Panc1 (cell line): ENCODE data around the gene APEH. TPM values are rescaled to one million over a fixed set of nuclear protein-coding genes. Genes with fewer than 3 reads are reported as not detected.

ENCODE experiments used
- ATAC-seq: fragments of 200-7000 bp; cut with Tn5 transposase; 2 replicates; pipeline ENCODE4 v1.9.1; 2020; ENCODE audit warnings: mild to moderate bottlenecking, moderate library complexity
- BruUV-seq: library from RNA; stranded (reverse); fragments of 400-500 nt; replicated peaks from 2 replicates; lab custom pipeline; 2021; lab: Mats Ljungman, UMichigan
- CTCF ChIA-PET: fragments of 300-600 bp; sonication (Branson Sonifier 250); formaldehyde crosslinking; loops from one replicate; lab custom pipeline; 2022; ENCODE audit warnings: antibody characterized with exemption; lab: Charles Lee
- POLR2A ChIA-PET: fragments of 300-600 bp; sonication (Branson Sonifier 250); formaldehyde crosslinking; loops from one replicate; lab custom pipeline; 2022; ENCODE audit warnings: antibody characterized with exemption; lab: Charles Lee
- DNase-seq: peaks from one replicate; pipeline ENCODE4 v3.0.0-alpha.2; 2010; ENCODE audit warnings: low read depth, low spot score
- H3K27ac ChIP-seq: 2 replicates; pipeline ENCODE4 v1.5.1; 2011; ENCODE audit warnings: mild to moderate bottlenecking, low read length, inconsistent platforms
- H3K27me3 ChIP-seq: fragments of 200-500 bp; sonication (Bioruptor generic); 2 replicates; pipeline ENCODE4 v1.6.0; 2014; ENCODE audit warnings: low read length, inconsistent platforms; ENCODE audit not compliant: control insufficient read depth, insufficient read depth
- H3K36me3 ChIP-seq: fragments of 200-500 bp; sonication (Bioruptor generic); 2 replicates; pipeline ENCODE4 v1.5.1; 2014; ENCODE audit warnings: inconsistent platforms, mild to moderate bottlenecking, low read length, moderate library complexity; ENCODE audit not compliant: control insufficient read depth, insufficient read depth
- H3K4me1 ChIP-seq: 2 replicates; pipeline ENCODE4 v1.5.1; 2011; ENCODE audit warnings: inconsistent platforms, mild to moderate bottlenecking, low read length, moderate library complexity; ENCODE audit not compliant: control insufficient read depth, insufficient read depth
- H3K4me3 ChIP-seq, 2 experiments: 2 replicates each; pipeline ENCODE4 v1.5.1; 2011 to 2012; ENCODE audit warnings: low read depth in 2 of 2, low read length in 2 of 2, mild to moderate bottlenecking in 2 of 2, inconsistent platforms in 1 of 2, moderate library complexity in 1 of 2
- H3K9me3 ChIP-seq: fragments of 200-500 bp; sonication (Bioruptor generic); 2 replicates; pipeline ENCODE4 v1.5.1; 2014; ENCODE audit warnings: low read depth, mild to moderate bottlenecking, inconsistent platforms, low read length, moderate library complexity; ENCODE audit not compliant: control insufficient read depth, insufficient read depth
- POLR2AphosphoS5 ChIP-seq: IDR thresholded peaks from 2 replicates; pipeline ENCODE4 v1.6.1; 2012; ENCODE audit warnings: mild to moderate bottlenecking, low read depth, low read length, moderate library complexity
- SIN3A ChIP-seq: IDR thresholded peaks from 2 replicates; pipeline ENCODE4 v1.6.1; 2012; ENCODE audit warnings: low read depth, mild to moderate bottlenecking, low read length, moderate library complexity, borderline replicate concordance; ENCODE audit not compliant: insufficient read depth
- TCF7L2 ChIP-seq: IDR thresholded peaks from 2 replicates; pipeline ENCODE4 v1.6.1; 2011; ENCODE audit warnings: mild to moderate bottlenecking, low read depth, low read length, inconsistent platforms
- in situ Hi-C: cut with HindIII; loops from 2 replicates; pipeline ENCODE4 v1.10.0; 2016; ENCODE audit warnings: low sequenced_read_pairs, low pct_unique_long_range_greater_than_20kb
- intact Hi-C: fragments of 100-400 bp; cut with micrococcal nuclease; formaldehyde crosslinking; loops from one replicate; pipeline ENCODE4 v1.10.0; 2022; ENCODE audit not compliant: unreplicated experiment
- total RNA-seq: library from RNA; stranded (reverse); gene quantifications from one replicate; pipeline ENCODE4 v1.2.1, GENCODE V29; 2021; ENCODE audit not compliant: unreplicated experiment
- TF ChIP-seq, protein P1 (sequence below): fragments of 450-650 bp; IDR thresholded peaks from 2 replicates; pipeline ENCODE4 v1.5.1; 2017; ENCODE audit warnings: mild to moderate bottlenecking
- TF ChIP-seq, protein P2 (sequence below), 2 experiments: IDR thresholded peaks; 2 replicates each; pipeline ENCODE4 v1.6.1; 2011 to 2012; ENCODE audit warnings: low read depth in 2 of 2, control low read depth in 1 of 2, low read length in 1 of 2, mild to moderate bottlenecking in 1 of 2, moderate library complexity in 1 of 2; ENCODE audit not compliant: insufficient read depth in 1 of 2

Gene APEH
- total RNA-seq, 1 experiment from 2014 or later, result 131 TPM

DNA sequence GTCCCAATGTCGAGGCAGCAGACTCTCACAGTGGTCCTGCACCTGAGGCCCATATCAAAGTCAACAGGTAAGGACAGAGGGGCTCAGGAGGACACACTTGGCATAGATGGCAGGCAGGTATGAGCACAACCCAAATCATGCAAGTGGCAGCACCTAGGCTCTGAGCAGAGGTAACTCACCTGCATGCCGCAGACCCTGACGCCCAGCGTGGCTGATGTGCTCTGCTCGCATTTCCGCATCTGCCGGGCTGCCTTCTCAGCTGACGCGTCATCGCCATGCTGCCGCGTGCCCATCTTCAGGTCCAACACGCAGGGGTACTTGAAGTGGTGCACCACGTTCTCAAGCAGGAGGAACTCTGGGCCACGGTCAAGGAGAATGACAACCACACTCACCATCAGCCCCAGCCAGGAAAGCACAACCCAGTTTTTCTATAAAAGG lies 53.8 kb downstream of the APEH start:
- no peak for TF ChIP-seq SIN3A
- no peak for TF ChIP-seq TCF7L2
- TF ChIP-seq, protein P1, sequence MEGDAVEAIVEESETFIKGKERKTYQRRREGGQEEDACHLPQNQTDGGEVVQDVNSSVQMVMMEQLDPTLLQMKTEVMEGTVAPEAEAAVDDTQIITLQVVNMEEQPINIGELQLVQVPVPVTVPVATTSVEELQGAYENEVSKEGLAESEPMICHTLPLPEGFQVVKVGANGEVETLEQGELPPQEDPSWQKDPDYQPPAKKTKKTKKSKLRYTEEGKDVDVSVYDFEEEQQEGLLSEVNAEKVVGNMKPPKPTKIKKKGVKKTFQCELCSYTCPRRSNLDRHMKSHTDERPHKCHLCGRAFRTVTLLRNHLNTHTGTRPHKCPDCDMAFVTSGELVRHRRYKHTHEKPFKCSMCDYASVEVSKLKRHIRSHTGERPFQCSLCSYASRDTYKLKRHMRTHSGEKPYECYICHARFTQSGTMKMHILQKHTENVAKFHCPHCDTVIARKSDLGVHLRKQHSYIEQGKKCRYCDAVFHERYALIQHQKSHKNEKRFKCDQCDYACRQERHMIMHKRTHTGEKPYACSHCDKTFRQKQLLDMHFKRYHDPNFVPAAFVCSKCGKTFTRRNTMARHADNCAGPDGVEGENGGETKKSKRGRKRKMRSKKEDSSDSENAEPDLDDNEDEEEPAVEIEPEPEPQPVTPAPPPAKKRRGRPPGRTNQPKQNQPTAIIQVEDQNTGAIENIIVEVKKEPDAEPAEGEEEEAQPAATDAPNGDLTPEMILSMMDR, result no peak
- no peak for TF ChIP-seq POLR2AphosphoS5
- TF ChIP-seq, protein P2, sequence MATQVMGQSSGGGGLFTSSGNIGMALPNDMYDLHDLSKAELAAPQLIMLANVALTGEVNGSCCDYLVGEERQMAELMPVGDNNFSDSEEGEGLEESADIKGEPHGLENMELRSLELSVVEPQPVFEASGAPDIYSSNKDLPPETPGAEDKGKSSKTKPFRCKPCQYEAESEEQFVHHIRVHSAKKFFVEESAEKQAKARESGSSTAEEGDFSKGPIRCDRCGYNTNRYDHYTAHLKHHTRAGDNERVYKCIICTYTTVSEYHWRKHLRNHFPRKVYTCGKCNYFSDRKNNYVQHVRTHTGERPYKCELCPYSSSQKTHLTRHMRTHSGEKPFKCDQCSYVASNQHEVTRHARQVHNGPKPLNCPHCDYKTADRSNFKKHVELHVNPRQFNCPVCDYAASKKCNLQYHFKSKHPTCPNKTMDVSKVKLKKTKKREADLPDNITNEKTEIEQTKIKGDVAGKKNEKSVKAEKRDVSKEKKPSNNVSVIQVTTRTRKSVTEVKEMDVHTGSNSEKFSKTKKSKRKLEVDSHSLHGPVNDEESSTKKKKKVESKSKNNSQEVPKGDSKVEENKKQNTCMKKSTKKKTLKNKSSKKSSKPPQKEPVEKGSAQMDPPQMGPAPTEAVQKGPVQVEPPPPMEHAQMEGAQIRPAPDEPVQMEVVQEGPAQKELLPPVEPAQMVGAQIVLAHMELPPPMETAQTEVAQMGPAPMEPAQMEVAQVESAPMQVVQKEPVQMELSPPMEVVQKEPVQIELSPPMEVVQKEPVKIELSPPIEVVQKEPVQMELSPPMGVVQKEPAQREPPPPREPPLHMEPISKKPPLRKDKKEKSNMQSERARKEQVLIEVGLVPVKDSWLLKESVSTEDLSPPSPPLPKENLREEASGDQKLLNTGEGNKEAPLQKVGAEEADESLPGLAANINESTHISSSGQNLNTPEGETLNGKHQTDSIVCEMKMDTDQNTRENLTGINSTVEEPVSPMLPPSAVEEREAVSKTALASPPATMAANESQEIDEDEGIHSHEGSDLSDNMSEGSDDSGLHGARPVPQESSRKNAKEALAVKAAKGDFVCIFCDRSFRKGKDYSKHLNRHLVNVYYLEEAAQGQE (IDR thresholded peaks at IDR 0.05; ENCODE audit: insufficient read depth in 1 of 2, low read depth in 2 of 2, low read length in 1 of 2), result no peak
- no peaks in the 10 kb centered on the region for H3K9me3 ChIP-seq
- H3K4me3 ChIP-seq, result no peak overlapping the region
- H3K4me1 ChIP-seq, result peaks cover 8% of the 10 kb centered on the region
- DNase-seq, result no peak
- ChIA-PET CTCF (no interaction called here), POLR2A (no interaction called here)
- no TSS peak for BruUV-seq
- no peak for ATAC-seq
- intact Hi-C loops, result no loop called here
- in situ Hi-C loops, result no loop called here
- no peak overlapping the region for H3K27ac ChIP-seq
- peaks cover 6% of the 10 kb centered on the region; the same call in 1 of the 2 replicates for H3K36me3 ChIP-seq
- no peaks in the 10 kb centered on the region for H3K27me3 ChIP-seq

DNA sequence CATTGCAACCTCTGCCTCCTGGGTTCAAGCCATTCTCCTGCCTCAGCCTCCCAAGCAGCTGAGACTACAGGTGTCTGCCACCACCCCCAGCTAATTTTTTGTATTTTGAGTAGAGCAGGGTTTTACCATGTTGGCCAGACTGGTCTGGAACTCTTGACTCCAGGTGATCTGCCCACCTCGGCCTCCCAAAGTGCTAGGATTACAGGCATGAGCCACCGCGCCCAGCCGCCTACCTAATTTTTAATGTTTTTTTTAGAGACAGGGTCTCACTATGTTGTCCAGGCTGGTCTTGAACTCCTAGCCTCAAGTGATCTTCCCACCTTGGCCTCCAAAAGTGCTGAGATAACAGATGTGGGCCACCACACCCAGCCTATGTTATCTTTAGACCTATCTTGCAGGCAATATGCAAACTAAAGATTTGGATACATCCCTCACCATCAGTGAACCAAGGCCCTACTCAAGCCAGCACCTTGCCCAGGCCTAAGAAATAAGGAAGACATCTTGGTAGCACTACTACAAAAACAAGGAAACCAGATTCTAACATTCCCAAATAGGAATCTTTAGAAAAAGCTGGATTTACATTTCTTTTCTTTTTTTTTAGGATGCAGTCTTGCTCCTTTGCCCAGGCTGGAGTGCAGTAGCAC lies 55.9 kb downstream of the APEH start:
- CTCF ChIA-PET, result no interaction called here
- H3K27me3 ChIP-seq, result no peaks in the 10 kb centered on the region
- H3K27ac ChIP-seq, result no peak overlapping the region
- no TSS peak for BruUV-seq
- no peaks in the 10 kb centered on the region for H3K9me3 ChIP-seq
- TF ChIP-seq, protein P2 (IDR thresholded peaks at IDR 0.05; ENCODE audit: insufficient read depth in 1 of 2, low read depth in 2 of 2, low read length in 1 of 2), result no peak
- intact Hi-C loops (no loop called here), in situ Hi-C loops (no loop called here)
- no peaks in the 10 kb centered on the region for H3K4me1 ChIP-seq
- H3K4me3 ChIP-seq, result no peak overlapping the region
- peaks cover 5% of the 10 kb centered on the region; the same call in 1 of the 2 replicates for H3K36me3 ChIP-seq
- DNase-seq (no peak), ATAC-seq (no peak)
- POLR2A ChIA-PET, result no interaction called here
